Right lobe of liver (tissue), 6 donors: ENCODE results near the gene BEST4. TPM values are rescaled to one million over a fixed set of nuclear protein-coding genes. Genes with fewer than 3 reads are reported as not detected.
A peak's percentile ranks its signal among the peaks of the same experiment; 100 is the strongest.

Source experiments
- ATAC-seq, 4 donors: fragments of 200-7000 bp; cut with Tn5 transposase; one replicate each; pipeline ENCODE4 v1.9.1; 2020; ENCODE audit warnings: mild to moderate bottlenecking in 4 of 4, moderate library complexity in 4 of 4
- DNase-seq, 3 donors: peaks; one replicate each; pipeline ENCODE4 v3.0.0-alpha.2; 2020
- H3K27ac ChIP-seq, 3 donors: fragments of 200-600 bp; one replicate each; pipeline ENCODE4 v1.8.0; 2022
- H3K27me3 ChIP-seq, 2 donors: fragments of 200-600 bp; one replicate each; pipeline ENCODE4 v1.8.0; 2022
- H3K36me3 ChIP-seq, 4 donors: fragments of 200-600 bp; sonication (generic) in 1 of 4; one replicate each; pipeline versions ENCODE4 v1.5.1 to v1.8.0; 2017 to 2022; ENCODE audit warnings: control low read depth in 1 of 4
- H3K4me1 ChIP-seq, 4 donors: fragments of 200-600 bp; sonication (generic) in 1 of 4; one replicate each; pipeline versions ENCODE4 v1.5.1 to v1.8.0; 2017 to 2022; ENCODE audit warnings: control low read depth in 1 of 4
- H3K4me3 ChIP-seq, 3 donors: fragments of 200-600 bp; one replicate each; pipeline ENCODE4 v1.8.0; 2022
- H3K9me3 ChIP-seq, 4 donors: fragments of 200-600 bp; sonication (generic) in 1 of 4; one replicate each; pipeline versions ENCODE4 v1.5.1 to v1.8.0; 2017 to 2022; ENCODE audit warnings: control low read depth in 1 of 4
- POLR2A ChIP-seq: fragments of 450-650 bp; IDR thresholded peaks from one replicate; pipeline ENCODE4 v1.6.1; 2017; ENCODE audit warnings: antibody characterized with exemption, mild to moderate bottlenecking
- WGBS: methylation state at CpG from one replicate; pipeline ENCODE4 v1.1.6; 2018; ENCODE audit warnings: low coverage, low lambda C conversion rate; ENCODE audit not compliant: insufficient coverage; ENCODE audit errors: missing lambda C conversion rate; 5-methylcytosine and 5-hydroxymethylcytosine counted together
- intact Hi-C, 2 donors: fragments of 100-400 bp; cut with DNase I; formaldehyde crosslinking; loops; one replicate each; pipeline versions ENCODE4 v1.11.2 to v1.14.1; 2022
- total RNA-seq, 6 experiments: library from RNA; depleted of rRNA in 2 of 6; stranded (reverse); fragments of >200 nt in 2 of 6; fragmentation: NEBNext Ultra II Directional in 3 of 6; extraction: Animal tissue kit (Norgen Biotek cat#: 25700) in 3 of 6; gene quantifications; one replicate each; pipeline versions ENCODE4 v1.1.0 to v1.2.4, GENCODE V29; 2016 to 2023
- TF ChIP-seq, protein P1 (sequence below), 4 donors: fragments of 200-600 bp in 3 of 4; fragments of 450-650 bp in 1 of 4; IDR thresholded peaks; one replicate each; pipeline versions ENCODE4 v1.5.1 to v1.8.0; 2016 to 2022; ENCODE audit warnings: antibody characterized with exemption in 4 of 4, mild to moderate bottlenecking in 2 of 4
- donor health status: DM: no; HTN: yes; CAD: no.
- donor health status: DM: no; HTN: no; CAD: no.
- donor health status: DM: no; HTN: no; CAD: no.
- donor health status: DM: no; HTN: yes; CAD: no.
- donor health status: DM: no; HTN: yes; CAD: no.

Gene BEST4
- total RNA-seq, 6 experiments from 2014 or later, result 0.13 to 0.32 TPM; not detected in 4

DNA sequence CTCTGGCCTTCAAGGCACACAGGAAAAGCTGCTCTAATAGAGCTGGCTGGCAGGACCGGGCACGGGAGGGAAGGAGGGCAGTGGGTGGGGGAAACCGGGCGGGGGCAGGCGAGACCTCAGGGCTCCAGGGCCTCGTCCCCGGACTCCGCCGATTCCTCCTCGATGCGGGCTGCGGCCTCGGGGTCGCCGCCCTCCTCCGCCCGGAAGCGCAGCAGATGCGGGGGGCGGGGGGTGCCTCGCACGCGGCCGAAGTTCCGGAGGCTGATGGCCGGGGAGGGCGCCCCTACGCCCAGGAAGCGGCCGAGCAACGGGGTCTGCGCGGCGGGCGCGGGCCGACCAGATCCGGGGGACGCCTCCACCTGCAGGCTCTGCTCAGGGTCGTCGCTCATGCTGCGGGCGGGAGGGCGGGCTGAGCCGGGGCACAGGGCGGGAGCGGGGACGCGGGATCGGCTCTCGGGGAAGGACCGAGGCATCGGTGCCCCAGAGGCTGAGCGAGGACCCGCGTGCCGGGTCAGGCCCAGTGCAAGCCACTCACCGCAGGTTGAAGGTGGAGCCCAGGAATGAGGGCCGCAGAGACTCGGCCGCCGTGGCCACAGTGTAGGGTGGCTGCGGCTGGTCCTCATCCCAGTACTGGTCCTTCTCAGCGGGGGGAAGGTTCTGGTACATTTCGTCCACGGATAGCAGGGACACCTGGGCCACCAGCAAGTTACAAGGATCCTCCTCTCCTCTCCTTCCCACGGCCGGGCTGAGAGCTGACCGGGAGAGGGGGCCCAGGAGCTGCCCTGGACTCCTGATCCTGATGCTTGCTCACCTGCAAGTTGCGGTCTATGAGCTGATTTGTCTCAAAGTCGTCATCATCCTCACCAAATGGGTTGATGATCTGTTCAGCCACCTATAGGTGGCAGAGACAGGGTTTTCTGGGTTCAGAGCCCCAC lies 3.6 kb downstream of the BEST4 start:
- peaks cover 0 to 8% (median under 1%) of the 10 kb centered on the region in 4 donors for H3K36me3 ChIP-seq
- DNase-seq (no peak), ATAC-seq (peak; percentile 10 to 33 (median 24))
- H3K4me1 ChIP-seq, result peaks cover 0 to 20% (median 0%) of the 10 kb centered on the region in 4 donors
- H3K27me3 ChIP-seq, result no peaks in the 10 kb centered on the region
- H3K4me3 ChIP-seq, result peak overlapping the region; percentile 22 to 46 (median 23)
- TF ChIP-seq POLR2A, result no peak
- TF ChIP-seq, protein P1, sequence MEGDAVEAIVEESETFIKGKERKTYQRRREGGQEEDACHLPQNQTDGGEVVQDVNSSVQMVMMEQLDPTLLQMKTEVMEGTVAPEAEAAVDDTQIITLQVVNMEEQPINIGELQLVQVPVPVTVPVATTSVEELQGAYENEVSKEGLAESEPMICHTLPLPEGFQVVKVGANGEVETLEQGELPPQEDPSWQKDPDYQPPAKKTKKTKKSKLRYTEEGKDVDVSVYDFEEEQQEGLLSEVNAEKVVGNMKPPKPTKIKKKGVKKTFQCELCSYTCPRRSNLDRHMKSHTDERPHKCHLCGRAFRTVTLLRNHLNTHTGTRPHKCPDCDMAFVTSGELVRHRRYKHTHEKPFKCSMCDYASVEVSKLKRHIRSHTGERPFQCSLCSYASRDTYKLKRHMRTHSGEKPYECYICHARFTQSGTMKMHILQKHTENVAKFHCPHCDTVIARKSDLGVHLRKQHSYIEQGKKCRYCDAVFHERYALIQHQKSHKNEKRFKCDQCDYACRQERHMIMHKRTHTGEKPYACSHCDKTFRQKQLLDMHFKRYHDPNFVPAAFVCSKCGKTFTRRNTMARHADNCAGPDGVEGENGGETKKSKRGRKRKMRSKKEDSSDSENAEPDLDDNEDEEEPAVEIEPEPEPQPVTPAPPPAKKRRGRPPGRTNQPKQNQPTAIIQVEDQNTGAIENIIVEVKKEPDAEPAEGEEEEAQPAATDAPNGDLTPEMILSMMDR (IDR thresholded peaks at IDR 0.05), result no peak
- no peaks in the 10 kb centered on the region for H3K9me3 ChIP-seq
- H3K27ac ChIP-seq, result no peak overlapping the region
- intact Hi-C loops, result loop anchor here in 1 of 2 donors (10.0 kb wide), 1 partner anchor 50 kb away; no protein-coding TSS in a partner anchor
- WGBS, result 3% methylated on average over 6 of the region's 71 CpGs

DNA sequence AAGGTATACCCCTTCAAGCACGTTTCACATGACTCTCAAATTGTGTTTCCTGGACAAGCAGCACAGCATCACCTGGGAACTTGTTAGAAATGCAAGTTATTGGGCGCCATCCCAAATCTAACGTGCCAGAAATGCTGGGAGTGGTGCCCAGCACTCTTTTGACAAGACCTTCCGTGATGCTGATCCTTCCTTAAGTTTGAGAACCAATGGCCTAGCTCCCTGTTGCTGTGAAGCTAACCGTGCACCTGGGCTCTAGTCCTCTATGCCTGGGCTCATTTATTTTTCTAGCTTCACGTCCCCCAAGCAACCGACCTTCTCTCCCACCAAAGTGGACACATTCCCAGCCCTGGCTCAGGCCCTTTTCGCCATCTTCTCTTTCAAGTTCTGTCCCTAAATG lies 4.3 kb downstream of the BEST4 start:
- peak in 1 of 4 donors; percentile 2 for ATAC-seq
- Histone ChIP-seq H3K9me3 (no peaks in the 10 kb centered on the region), H3K27ac (no peak overlapping the region), H3K4me3 (no peak overlapping the region), H3K36me3 (peaks cover 0 to 14% (median 2%) of the 10 kb centered on the region in 4 donors), H3K4me1 (peaks cover 0 to 20% (median 0%) of the 10 kb centered on the region in 4 donors), H3K27me3 (no peaks in the 10 kb centered on the region)
- no peak for DNase-seq
- WGBS, result 38% methylated on average over 7 of the region's 8 CpGs
- no peak for TF ChIP-seq POLR2A
- TF ChIP-seq, protein P1 (IDR thresholded peaks at IDR 0.05), result no peak
- intact Hi-C loops, result loop anchor here in 1 of 2 donors (10.0 kb wide), 1 partner anchor 51 kb away; no protein-coding TSS in a partner anchor

DNA sequence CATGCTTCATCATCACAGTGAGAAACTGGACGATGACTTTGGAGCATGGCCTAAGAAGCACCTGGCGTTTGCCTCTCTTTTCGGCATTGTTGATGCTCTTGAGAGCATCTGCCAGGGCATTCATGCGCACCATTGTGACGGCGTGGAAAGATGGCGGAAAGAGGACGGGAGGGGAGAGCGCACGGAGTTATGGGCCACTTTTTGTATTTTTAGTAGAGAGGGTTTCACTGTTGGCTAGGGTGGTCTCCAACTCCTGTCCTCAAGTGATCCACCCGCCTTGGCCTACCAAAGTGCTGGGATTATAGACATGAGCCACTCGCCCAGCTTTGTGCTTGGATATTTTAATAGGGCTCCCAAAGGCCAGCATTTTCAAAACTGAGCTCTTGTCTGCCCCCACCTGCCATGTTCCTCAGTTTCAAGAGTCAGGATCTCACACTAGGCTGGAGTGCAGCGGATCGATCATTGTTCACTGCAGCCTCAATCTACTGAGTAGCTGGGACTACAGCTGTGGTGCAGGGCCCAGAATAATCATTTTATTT lies 7.3 kb downstream of the BEST4 start:
- H3K36me3 ChIP-seq, result peaks cover 4 to 27% (median 14%) of the 10 kb centered on the region in 4 donors
- no peak overlapping the region for H3K4me3 ChIP-seq
- WGBS, result 91% methylated on average over 9 of the region's 14 CpGs
- DNase-seq (no peak), ATAC-seq (no peak)
- no peak overlapping the region for H3K27ac ChIP-seq
- TF ChIP-seq, protein P1 (IDR thresholded peaks at IDR 0.05), result no peak
- TF ChIP-seq POLR2A, result no peak
- no peaks in the 10 kb centered on the region for H3K27me3 ChIP-seq
- intact Hi-C loops, result loop anchor here in 1 of 2 donors (10.0 kb wide), 1 partner anchor 54 kb away; no protein-coding TSS in a partner anchor
- H3K4me1 ChIP-seq, result peaks cover 0 to 24% (median 0%) of the 10 kb centered on the region in 4 donors
- no peaks in the 10 kb centered on the region for H3K9me3 ChIP-seq

DNA sequence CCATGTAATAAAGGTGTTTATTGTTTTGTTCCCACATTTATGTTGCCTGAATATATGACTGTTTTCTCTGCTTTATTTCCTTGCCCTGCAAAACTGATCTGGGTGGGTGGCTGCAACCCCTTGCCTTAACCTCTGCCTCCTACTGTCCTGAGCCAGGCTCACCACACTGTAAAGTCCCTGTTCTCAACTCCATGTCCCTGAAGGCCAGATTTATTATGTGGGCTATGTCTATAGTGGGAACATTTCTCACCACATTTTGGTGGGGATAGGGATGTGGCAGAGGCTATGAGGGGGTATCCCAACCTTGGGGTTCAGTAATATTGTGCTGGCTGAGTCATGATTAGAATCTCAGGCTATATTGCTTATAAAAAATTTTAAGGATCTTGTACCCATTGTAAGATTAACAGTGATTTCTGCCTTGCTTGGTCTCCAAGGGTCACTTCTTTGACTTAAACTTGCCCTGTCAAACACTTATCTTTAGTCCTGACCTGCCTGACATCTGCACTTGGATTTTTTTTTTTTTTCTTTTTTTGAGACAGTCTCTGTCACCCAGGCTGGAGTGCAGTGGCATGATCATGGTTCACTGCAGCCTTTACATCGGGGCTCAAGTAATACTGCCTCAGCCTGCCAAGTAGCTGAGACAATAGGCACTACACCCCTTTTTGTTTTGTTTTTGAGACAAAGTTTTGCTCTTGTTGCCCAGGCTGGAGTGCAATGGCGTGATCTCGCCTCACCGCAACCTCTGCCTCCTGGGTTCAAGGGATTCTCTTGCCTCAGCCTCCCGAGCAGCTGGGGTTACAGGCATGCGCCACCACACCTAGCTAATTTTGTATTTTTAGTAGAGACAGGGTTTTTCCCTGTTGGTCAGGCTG lies 9.0 kb downstream of the BEST4 start:
- H3K4me3 ChIP-seq, result no peak overlapping the region
- DNase-seq (no peak), ATAC-seq (no peak)
- H3K27ac ChIP-seq, result no peak overlapping the region
- TF ChIP-seq POLR2A, result no peak
- TF ChIP-seq, protein P1 (IDR thresholded peaks at IDR 0.05), result no peak
- no peaks in the 10 kb centered on the region for H3K9me3 ChIP-seq
- no peaks in the 10 kb centered on the region for H3K27me3 ChIP-seq
- 96% methylated on average over 4 of the region's 6 CpGs for WGBS
- H3K4me1 ChIP-seq, result peaks cover 0 to 16% (median 2%) of the 10 kb centered on the region in 4 donors
- peaks cover 4 to 27% (median 14%) of the 10 kb centered on the region in 4 donors for H3K36me3 ChIP-seq
- intact Hi-C loops, result no loop called here
